Measurements from ENCODE around the gene PDPK1.

DNA sequence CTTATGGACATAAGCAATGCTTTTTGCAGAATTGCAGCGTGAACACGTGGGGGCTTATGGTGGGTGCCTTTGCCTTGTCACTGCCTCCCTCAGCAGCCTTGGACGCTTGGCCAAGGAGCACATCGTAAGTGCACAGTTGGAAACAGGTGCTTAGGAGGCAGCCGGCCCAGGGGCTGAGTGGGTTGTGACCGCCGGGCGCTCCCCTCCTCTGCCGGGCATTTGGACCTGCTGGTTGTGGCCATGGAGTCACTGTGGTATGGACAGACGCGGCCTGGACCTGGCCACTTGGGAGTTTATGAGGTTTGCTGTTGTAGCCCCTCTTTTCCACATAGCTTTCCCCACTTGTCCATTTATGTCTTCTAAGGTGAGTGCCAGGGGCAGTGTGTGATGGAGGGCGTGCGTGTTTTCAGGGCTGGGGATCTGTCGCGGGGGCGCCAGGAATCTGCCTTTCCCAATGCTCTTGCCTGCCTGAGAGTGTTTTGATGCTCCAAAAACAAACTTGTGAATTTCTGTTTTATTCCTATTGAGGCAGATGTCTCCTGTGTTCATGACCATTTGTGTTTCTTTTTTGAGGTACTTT is 49.2 kb downstream of the PDPK1 start:
- TF ChIP-seq, protein P1, sequence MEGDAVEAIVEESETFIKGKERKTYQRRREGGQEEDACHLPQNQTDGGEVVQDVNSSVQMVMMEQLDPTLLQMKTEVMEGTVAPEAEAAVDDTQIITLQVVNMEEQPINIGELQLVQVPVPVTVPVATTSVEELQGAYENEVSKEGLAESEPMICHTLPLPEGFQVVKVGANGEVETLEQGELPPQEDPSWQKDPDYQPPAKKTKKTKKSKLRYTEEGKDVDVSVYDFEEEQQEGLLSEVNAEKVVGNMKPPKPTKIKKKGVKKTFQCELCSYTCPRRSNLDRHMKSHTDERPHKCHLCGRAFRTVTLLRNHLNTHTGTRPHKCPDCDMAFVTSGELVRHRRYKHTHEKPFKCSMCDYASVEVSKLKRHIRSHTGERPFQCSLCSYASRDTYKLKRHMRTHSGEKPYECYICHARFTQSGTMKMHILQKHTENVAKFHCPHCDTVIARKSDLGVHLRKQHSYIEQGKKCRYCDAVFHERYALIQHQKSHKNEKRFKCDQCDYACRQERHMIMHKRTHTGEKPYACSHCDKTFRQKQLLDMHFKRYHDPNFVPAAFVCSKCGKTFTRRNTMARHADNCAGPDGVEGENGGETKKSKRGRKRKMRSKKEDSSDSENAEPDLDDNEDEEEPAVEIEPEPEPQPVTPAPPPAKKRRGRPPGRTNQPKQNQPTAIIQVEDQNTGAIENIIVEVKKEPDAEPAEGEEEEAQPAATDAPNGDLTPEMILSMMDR (IDR thresholded peaks at IDR 0.05; ENCODE audit: low read depth, low read length, poor library complexity, severe bottlenecking), result no peak
- TF ChIP-seq EZH2phosphoT487 (IDR thresholded peaks at IDR 0.05; ENCODE audit: borderline replicate concordance, low read length), result no peak
